Measurements from ENCODE around the gene MLF1.

GRCh38 chr3:158651192-158651591 lies 80.2 kb downstream of the MLF1 start:
- TF ChIP-seq CTCF (IDR thresholded peaks at IDR 0.05) (no peak), POLR2A (IDR thresholded peaks at IDR 0.05) (no peak)
